ENCODE measurements around the gene DDX4. TPM values are rescaled to one million over a fixed set of nuclear protein-coding genes. Genes with fewer than 3 reads are reported as not detected.
"Not testable (repeated sequence)": the region's sequence is repeated elsewhere in the genome, so short reads cannot be mapped to it uniquely, and the experiment has no call there.

DDX4 gene
- not detected in 2 replicates for total RNA-seq (2014; rRNA removed; shearing (Covaris generic))

GRCh38 chr5:55737793-55738192, at the start of gene DDX4:
Gene DDX4 (plus strand): TSS chr5:55738061. CDS start chr5:55738964, 903 bp downstream.
- DNase-seq (ENCODE audit: low read depth): no peak

DNA sequence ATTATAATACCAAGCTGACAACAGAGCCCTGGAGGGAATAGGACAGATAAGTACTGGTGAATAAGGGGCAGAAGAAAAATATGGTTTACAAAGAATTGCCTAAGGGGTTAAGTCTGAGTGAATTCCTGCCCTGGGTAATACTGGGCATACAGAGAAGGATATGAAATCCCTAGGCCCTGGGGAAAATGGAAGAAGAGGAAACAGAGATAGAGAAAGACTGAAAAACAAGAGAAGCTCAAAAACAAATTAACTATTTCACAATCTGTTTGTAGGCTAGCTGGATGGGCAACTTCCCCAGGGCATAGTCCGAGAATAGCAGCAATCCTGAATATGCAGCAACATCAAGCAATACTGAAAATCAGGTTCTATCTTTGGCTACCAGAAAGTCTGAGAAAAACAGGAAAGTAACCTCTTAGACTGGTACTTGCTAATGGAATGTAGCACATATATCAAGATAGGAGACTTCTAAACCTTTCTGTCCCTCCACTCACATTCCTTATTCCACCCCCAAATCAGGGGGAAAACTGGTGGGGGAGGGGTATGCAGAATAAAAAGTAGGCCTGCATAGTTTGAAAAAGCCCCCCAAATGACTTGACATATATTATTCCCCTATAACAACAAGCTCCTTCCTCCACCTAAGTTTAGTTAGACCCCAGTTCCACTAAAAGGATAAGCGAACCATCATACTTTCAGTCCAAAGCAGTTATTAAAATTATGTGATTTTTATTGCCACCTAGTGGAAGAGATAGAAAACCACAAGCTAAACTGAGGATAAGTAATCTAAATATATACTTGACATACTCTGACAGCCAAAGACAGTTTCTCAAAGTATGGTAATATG, 46.4 kb upstream of the DDX4 start:
- DNase-seq (ENCODE audit: low read depth): peak; percentile 54

DNA sequence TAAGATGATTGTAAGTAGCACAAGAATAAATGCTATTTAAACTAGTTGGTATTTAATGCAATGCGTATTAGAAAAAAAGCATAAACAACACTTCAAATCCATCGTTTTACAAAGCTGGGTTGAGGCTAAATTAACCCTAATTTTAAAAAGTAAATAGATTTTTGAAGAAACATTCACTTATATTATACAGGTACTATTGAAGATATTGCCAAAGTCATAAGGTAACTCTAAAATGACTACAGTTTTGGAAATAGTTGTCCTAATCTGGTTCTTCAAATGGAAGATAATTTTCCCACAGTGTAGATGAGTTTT, 45.8 kb upstream of the DDX4 start:
- DNase-seq (ENCODE audit: low read depth): no peak

DNA sequence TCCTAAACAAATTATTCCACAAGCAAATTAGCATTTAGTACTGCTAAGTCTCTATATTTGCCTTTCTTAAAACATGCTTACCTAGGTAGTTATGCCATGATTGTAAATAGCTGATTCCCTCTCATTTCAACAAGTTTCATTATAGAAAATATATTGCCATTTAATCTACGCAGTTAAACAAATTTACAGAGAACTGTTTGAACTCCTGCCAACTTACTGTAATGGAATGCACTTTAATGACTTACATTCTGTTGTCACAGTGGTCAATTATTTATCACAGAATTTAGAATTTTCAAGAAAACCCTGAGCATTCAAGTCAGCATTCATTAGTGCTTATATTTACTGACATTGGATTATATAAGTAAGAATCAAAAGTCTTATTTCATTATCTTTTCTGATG, 45.4 kb upstream of the DDX4 start:
- DNase-seq (ENCODE audit: low read depth): no peak

- peak; percentile 54 for DNase-seq (ENCODE audit: low read depth)
Measured at GRCh38 chr5:55694152-55694830, 43.6 kb upstream of the DDX4 start.

DNA sequence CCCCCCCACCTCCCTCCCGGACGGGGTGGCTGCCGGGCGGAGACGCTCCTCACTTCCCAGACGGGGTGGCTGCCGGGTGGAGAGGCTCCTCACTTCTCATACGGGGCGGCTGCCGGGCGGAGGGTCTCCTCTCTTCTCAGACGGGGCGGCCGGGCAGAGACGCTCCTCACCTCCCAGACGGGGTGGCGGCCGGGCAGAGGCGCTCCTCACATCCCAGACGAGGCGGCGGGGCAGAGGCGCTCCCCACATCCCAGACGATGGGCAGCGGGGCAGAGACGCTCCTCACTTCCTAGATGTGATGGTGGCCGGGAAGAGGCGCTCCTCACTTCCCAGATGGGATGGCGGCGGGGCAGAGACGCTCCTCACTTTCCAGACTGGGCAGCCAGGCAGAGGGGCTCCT, 41.2 kb upstream of the DDX4 start:
- DNase-seq (ENCODE audit: low read depth): not testable (repeated sequence)

GRCh38 chr5:55699041-55699688, 38.7 kb upstream of the DDX4 start:
- DNase-seq (ENCODE audit: low read depth): no peak

- no peak for DNase-seq (ENCODE audit: low read depth)
Measured at GRCh38 chr5:55700745-55701144, 37.1 kb upstream of the DDX4 start.

- DNase-seq (ENCODE audit: low read depth): no peak
Measured at GRCh38 chr5:55701462-55702103, 36.3 kb upstream of the DDX4 start.

- DNase-seq (ENCODE audit: low read depth): no peak
Measured at GRCh38 chr5:55702598-55703345, 35.1 kb upstream of the DDX4 start.

GRCh38 chr5:55706230-55706629, 31.6 kb upstream of the DDX4 start:
- no peak for DNase-seq (ENCODE audit: low read depth)

DNA sequence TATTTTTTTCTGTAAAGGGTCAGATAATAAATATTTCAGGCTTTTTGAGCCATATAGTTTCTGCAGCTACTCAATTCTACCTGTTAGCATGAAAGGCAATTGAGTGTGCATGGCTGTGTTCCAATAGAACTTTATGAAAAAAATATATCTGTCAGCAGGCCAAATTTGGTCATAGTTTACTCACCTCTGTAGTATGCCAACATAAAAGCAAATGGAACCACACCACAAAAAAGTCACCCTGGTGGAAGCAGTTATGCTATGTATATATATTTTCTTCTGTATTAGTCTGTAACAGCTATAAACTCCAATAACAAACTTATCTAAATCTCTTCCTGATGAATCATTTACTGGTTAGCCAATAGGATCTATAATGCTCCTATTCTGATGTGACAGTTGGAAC, 29.1 kb upstream of the DDX4 start:
- peak; percentile 25 for DNase-seq (ENCODE audit: low read depth)

GRCh38 chr5:55711507-55712022, 26.3 kb upstream of the DDX4 start:
- DNase-seq (ENCODE audit: low read depth): no peak

DNA sequence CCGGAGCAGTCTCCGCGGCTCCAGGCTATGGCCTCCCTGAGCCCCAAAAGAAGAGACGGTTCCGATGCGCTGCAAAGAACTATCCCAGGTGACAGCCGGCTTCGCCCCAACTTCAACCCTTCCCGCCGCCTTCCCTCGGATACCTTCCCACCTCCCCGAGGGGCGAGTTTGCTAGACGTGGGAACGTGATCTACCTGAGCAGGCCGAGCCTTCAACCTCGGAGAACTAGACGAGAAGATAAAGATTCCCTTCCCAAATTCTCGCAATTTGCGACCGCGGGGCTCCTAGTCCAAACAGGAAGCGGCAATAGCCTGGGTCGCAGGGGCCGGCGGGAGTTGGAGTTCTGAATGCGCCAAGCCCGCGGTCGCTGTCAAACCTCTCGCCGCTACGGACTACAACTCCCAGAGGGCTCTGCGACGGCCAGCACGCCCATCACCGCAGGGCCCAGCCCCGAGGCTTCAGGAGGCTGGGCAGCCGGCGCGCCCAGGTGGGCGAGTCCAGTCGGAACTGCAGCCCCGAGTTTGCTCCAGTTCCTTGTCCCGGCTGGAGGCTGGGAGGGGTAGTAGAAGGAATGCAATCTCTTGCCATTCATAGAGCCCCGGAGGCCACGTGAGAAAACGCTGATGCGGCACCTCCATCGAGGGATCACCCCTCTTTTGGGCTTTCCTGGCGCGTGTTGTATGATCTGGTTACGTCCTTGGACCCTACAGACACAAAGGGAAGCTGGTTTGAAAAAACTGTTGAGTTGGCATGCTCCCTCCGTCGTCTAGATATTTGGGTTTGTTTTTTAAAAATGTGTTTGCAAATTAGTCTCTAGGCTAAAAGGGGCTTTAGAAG, 25.6 kb upstream of the DDX4 start, which contains the start of gene SLC38A9:
Gene SLC38A9 (minus strand): TSS at position 302 of the 837 bp plus-strand sequence. CDS start 14,366 bp downstream, outside the sequence.
- DNase-seq (ENCODE audit: low read depth): peak; percentile 93

- no peak for DNase-seq (ENCODE audit: low read depth)
Measured at GRCh38 chr5:55713871-55714270, 24.0 kb upstream of the DDX4 start.

DNA sequence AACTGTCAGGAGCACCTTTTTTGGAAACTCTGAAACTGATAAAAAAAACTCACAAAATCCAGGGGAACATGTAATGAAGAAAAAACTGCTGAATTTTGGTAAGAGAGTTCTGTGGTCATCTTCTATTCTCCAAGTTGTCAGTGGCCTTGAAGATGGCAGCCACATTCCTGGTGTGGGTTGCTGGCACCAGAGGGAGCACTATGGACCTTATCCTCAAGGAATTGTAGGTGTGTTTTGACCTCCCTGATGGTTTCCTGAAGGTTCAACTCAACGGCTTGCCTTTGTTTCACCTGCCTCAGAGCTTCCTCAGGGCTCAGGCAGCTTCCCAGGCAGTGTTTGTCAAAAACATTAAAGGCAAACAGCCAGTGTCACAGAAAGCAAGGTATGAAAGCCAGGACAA, 23.5 kb upstream of the DDX4 start:
- peak; percentile 15 for DNase-seq (ENCODE audit: low read depth)

DNA sequence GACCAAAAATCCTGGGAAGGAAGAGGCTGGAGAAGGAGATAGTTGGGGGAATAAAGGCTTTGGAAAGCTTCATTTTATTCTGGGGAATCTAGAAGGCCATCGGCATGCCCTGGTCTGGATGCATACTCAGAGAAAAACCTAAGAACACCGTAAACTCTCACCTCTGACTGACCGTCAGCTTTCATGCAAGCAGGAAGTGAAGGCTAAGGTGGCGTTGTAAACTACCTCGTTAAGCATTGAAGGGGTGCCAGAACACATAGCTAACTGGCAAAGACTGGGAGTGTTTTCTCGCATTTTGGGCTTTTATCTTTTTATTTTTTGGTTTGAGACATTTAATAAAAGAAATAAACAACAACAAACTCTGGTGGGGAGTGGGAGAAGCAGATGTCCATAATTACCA, 23.1 kb upstream of the DDX4 start:
- no peak for DNase-seq (ENCODE audit: low read depth)

GRCh38 chr5:55715519-55716078, 22.3 kb upstream of the DDX4 start:
- DNase-seq (ENCODE audit: low read depth): no peak

- not testable (repeated sequence) for DNase-seq (ENCODE audit: low read depth)
Measured at GRCh38 chr5:55719026-55719425, 18.8 kb upstream of the DDX4 start.

- DNase-seq (ENCODE audit: low read depth): no peak
Measured at GRCh38 chr5:55720188-55720703, 17.6 kb upstream of the DDX4 start.

All from M059J (cell line).